HG02885 (cell line): ENCODE results near the gene CROCC2.

ENCODE experiments used
- ATAC-seq: cut with Tn5 transposase; IDR thresholded peaks from one replicate; pipeline ENCODE4 v1.9.1; 2021; ENCODE audit warnings: mild to moderate bottlenecking; ENCODE audit not compliant: unreplicated experiment, poor library complexity

The CROCC2 gene

DNA sequence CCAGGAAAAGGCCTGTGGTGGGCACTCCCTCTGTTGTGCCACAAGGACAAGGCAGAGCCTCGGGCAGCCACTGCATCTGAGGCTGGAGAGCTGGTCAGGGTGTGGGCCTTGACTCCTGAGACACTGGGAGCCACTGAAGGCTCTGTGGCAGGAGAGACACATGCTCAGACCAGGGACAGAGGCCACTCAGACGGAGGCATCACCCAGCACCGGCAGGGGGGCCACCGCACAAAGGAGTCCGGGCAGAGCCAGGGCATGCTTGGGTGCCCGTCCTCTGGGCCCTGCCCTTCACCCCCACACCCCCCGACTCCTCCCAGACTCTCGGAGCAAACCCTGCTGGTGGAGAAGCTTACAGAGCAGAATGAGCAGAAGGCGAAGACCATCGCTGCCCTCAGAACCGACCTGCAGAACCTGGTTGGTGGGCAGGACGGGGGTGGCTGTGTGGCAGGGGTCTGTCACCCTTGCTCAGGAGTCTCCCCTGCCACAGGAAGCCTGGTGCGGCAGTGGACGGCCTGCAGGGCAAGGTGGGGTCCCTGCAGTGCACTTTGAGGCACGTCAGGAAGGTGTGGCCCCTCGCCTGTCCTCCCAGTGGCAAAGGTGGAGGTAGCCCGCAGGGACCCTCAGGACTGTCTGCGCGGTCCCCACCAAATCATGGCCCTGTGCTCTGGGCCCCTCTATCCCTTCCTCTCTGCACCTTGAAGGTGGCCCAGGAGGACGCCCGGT is 26.0 kb downstream of the CROCC2 start:
- ATAC-seq, result no peak

GRCh38 chr2:240932724-240933047 is 26.6 kb downstream of the CROCC2 start:
- ATAC-seq, result no peak

- ATAC-seq, result no peak
Measured at GRCh38 chr2:240933048-240933965, 27.2 kb downstream of the CROCC2 start.

GRCh38 chr2:240933966-240934700 is 28.0 kb downstream of the CROCC2 start:
- no peak for ATAC-seq

DNA sequence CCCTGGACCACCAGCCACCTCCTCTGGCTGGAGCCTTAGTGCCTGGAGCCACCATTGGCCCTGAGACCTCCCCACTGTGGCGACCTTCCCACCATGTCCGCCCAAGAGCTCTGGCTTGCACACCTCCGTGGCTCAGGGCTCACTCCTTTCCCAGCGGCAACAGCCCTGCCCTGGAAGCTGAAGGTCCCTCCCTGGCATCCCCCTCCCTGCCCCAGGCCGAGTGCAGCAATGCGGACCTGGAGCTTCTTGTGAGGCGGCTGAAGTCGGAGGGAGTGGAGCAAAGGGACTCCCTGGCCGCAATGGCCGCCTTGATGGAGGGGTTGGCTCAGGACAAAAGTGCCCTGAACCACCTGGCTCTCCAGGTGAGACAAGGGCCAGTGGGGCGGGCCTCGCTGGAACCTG is 28.6 kb downstream of the CROCC2 start:
- no peak for ATAC-seq

DNA sequence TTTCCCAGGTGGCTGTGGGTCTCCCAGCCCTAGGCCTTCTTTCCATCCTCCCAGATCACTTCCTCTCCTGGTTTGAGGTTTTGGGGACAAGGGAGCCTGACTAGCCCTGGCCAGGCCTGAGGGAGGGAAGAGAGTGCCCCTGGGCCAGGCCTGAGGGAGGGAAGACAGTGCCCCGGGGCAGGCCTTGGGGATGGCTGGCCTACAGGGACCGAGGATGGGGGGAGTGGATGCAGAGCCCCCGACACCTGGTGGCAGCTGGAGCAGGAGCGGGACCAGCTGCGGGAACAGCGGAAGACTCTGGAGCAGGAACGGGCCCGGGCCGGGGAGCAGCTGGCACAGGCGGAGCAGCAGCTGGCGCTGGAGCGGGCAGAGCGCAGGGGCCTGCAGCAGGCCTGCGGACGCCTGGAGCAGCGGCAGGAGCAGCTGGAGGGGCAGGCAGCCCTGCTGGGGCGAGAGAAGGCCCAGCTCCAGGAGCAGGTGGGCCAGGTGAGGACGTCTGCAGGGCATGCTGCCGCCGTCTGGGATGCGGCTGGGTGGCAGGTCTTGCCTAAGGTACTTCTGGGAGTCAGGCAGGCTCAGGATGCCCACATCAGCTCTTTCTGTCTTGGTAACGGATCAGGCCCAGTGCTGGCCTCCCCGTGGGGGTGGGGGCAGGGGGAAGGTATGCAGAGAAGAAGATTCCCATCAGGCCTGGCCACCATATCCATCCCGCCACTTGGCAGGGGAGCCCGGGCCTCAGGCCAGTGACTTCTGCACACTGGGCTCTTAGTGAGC is 29.2 kb downstream of the CROCC2 start:
- no peak for ATAC-seq

DNA sequence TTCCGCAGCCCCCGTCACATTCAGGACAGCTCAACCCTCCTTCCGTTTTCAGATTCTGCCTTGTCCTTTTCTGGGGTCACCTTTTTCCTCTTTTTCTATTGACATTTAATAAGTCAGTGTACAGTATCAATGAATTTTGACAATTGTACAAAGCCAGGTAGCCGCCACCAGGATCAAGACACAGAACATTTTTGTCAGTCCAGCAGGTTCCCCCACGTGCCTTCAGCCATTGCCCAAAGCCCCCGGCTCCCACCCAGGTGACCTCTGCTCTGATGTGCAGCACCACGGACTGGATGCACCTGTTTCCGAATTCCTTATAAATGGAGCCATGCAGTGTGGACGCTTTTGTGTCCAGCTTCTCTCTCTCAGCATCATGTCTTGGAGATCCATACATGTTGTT is 30.0 kb downstream of the CROCC2 start:
- ATAC-seq, result no peak

DNA sequence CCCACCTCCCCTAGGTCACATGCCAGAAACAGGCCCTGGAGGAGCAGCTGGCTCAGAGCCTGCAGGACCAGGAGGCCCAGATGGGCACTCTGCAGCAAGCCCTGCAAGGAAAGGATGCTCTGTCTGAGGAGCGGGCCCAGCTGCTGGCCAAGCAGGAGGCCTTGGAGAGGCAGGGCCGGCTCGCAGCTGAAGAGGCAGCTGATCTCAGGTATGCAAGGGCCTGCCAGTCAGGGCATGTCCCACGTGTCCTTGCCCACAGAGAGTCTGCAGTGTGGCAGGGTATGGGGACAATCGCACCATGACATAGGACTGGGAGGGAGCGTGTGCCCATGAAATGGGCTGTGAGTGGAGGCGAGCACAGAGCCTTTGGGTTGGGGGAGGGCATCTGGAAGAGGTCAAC is 39.9 kb downstream of the CROCC2 start:
- no peak for ATAC-seq

- no peak for ATAC-seq
Measured at GRCh38 chr2:240946654-240947053, 40.5 kb downstream of the CROCC2 start.

DNA sequence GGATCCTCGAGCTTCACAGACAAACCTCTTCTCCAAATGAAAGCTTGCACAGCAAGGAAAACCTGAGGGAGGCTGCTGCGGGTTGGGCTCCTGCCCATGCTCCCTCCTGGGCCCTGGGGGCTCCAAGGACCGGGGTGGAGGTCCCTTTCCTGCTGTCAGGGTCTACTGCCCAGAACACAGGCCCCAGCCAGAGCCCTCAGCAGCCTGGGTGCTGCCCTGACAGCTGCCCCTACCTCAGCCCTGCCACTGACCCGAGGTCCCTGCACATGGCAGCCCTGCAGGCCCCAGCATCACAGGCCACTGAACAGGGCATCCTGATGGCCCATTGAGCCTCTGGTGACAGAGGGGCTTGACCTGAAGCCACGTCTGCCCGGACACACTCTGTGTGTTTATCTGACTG is 41.0 kb downstream of the CROCC2 start:
- no peak for ATAC-seq

GRCh38 chr2:240947607-240948006 is 41.5 kb downstream of the CROCC2 start:
- no peak for ATAC-seq

DNA sequence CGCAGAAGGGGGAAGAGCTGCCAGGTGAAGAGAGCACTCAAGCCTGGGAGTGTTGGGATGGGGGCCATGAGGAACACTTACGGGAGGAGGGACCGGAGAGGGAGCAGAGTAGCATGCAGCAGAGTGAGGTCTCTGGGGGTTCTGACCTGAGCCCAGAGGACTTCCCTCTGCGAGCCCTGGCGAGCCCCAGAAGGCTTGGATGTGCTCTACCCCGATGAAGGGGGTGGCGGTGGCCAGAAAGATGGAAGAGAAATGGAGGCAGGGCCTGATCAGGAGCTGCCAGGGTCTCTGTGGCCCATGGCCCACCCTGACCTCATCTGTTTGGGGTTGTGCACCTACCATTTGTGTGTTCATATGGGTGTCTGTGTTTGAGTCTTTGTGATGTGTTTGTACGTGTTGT is 42.0 kb downstream of the CROCC2 start:
- no peak for ATAC-seq

GRCh38 chr2:240948905-240949790 is 43.0 kb downstream of the CROCC2 start:
- no peak for ATAC-seq

DNA sequence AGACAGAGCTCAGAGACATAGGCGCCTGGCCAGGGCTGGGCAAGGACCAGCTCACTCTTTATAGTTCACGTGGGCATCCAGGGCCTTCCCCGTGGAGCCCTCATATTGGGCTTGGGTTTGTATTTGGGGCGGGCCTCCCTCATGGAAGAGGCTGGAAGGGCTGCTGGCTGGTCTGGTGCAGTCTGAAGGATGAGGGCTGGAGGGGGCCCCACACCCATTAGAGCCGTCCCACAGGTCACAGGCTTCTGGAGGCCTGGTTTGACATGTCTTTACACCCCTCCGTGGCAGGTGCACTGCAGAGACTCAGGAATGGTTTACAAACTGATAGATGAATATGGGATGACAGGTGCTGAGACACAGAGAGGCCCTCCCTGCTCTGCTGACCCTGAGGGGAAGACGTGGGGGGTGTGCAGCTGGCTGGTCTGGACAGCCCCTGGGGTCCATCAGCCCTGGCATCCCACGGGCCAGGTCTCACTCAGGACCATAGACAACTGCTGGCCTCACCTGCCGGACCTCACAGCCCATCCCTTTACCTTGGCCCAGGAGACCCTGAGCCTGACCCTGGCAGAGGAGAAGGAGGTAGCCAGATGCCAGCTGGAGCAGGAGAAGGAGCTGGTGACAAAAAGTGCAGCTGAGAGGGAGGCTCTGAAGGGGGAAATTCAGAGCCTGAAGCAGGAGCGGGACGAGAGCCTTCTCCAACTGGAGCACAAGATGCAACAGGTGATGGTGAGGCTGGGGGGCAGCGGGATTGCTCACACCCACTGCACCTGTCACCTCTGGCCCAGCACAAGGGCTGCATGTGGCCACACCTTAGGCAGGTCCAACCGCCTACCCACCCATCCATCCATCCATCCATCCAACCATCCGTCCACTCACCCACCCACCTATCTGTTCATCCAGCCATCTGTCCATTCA is 43.9 kb downstream of the CROCC2 start:
- no peak for ATAC-seq

- no peak for ATAC-seq
Measured at GRCh38 chr2:240951045-240951594, 45.0 kb downstream of the CROCC2 start.

- no peak for ATAC-seq
Measured at GRCh38 chr2:240952496-240953246, 46.5 kb downstream of the CROCC2 start.
